ENCODE measurements around the gene TWIST2. TPM values are rescaled to one million over a fixed set of nuclear protein-coding genes. Genes with fewer than 3 reads are reported as not detected.
A peak's percentile ranks its signal among the peaks of the same experiment; 100 is the strongest.

TWIST2 gene
- total RNA-seq, 1 donor from 2014 or later: 6.8 TPM

DNA sequence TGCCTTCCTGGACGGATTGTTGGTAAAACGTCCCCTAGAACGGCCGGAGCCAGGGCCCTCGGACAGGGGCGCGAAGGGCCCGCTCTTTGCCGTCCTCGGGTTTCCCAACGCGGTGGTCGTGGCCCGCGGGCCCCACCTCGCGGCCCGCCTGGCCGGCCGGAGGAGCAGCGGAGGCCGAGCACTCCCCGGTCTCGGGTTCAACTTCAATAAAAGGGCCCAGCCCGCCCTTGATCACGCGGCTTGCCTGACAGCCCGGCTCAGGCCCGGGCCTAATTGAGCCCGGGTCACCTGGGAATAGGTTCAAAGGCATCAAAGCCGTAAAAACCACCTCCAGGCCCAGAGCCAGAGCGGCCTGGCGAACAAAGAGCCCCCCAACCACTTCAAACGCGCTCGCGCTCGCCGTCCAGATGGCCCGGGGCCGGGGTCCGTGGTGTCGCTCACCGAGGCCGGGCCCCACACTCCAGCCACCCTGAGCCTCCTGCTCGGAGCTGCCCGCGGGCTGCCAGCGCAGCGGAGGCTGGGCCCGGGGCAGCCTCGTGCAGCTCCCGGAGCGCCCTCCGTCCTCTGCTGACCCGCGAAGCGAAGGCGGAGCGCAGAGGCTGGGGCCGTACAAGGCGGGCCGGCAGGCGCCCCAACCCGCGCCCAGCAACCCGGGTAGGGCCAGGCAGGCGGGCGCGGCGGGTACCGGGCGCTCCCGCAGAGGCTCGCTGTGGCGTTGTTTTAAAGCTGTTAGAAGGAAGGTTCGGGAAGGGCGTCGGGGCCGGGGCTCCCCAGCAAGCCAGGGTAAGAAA lies 1.1 kb upstream of the TWIST2 start:
- Histone ChIP-seq H3K36me3 (ENCODE audit: control insufficient read depth in 3 of 3, insufficient read depth in 3 of 3, low read length in 3 of 3) (no peaks in the 10 kb centered on the region), H3K27ac (ENCODE audit: low read depth, low read length) (no peak overlapping the region), H3K27me3 (ENCODE audit: control insufficient read depth in 3 of 3, insufficient read depth in 3 of 3, low read length in 3 of 3) (peaks cover 57 to 74% (median 69%) of the 10 kb centered on the region in 3 donors), H3K4me1 (ENCODE audit: control insufficient read depth in 3 of 3, insufficient read depth in 3 of 3, low read length in 3 of 3) (peaks cover 6 to 20% (median 7%) of the 10 kb centered on the region in 3 donors), H3K9ac (ENCODE audit: low read depth in 1 of 3, low read length in 3 of 3) (peak overlapping the region in 2 of 3 donors; percentile 50 to 66), H3K9me3 (ENCODE audit: control insufficient read depth in 3 of 3, low read length in 3 of 3) (no peaks in the 10 kb centered on the region), H3K4me3 (ENCODE audit: low read length in 3 of 3) (peak overlapping the region; percentile 48 to 70 (median 54))

DNA sequence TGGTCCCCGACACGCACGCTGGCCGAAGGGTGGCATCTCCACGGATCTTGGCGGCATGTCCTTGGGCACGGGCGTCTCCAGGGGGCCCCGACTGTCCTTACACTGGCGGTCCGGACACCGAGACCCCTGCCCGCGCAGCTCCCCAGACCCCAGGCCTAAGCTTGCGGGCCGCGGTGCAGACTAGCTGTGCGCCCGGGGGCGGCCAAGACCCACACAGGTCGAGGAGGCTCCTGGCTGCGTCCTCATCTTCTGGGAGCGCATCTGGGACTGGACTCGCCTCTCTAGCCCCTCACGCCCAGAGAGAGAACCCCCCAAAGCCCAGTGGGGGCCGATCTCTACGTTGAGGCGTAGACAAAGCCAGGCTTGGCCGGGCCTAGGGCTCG lies 475 bp upstream of the TWIST2 start:
- no peak overlapping the region for H3K27ac ChIP-seq (ENCODE audit: low read depth, low read length)
- peak overlapping the region in 2 of 3 donors; percentile 50 to 66 for H3K9ac ChIP-seq (ENCODE audit: low read depth in 1 of 3, low read length in 3 of 3)

DNA sequence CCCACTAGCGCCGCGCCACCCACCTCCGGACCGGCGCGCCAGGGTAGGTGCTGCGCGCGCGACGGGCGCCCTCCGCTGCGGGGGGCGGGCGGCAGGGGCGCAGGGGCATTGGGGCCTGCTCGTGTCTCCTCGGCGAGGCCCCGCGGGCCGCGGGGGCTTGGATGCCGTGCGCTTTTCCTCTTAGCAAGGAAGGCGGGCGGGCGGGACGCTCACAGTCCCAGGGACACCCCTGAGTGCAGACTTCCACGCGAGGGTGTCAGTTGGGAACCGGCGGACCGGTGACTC lies 748 bp downstream of the TWIST2 start:
- Histone ChIP-seq H3K4me3 (ENCODE audit: low read length in 3 of 3) (peak overlapping the region; percentile 40 to 70 (median 69)), H3K36me3 (ENCODE audit: control insufficient read depth in 3 of 3, insufficient read depth in 3 of 3, low read length in 3 of 3) (no peaks in the 10 kb centered on the region), H3K27me3 (ENCODE audit: control insufficient read depth in 3 of 3, insufficient read depth in 3 of 3, low read length in 3 of 3) (peaks cover 49 to 79% (median 61%) of the 10 kb centered on the region in 3 donors), H3K9ac (ENCODE audit: low read depth in 1 of 3, low read length in 3 of 3) (no peak overlapping the region), H3K9me3 (ENCODE audit: control insufficient read depth in 3 of 3, low read length in 3 of 3) (no peaks in the 10 kb centered on the region), H3K4me1 (ENCODE audit: control insufficient read depth in 3 of 3, insufficient read depth in 3 of 3, low read length in 3 of 3) (peaks cover 6 to 20% (median 7%) of the 10 kb centered on the region in 3 donors), H3K27ac (ENCODE audit: low read depth, low read length) (no peak overlapping the region)

More for the DNA sequence above, 475 bp upstream of the TWIST2 start:
- Histone ChIP-seq H3K27me3 (ENCODE audit: control insufficient read depth in 3 of 3, insufficient read depth in 3 of 3, low read length in 3 of 3) (peaks cover 53 to 77% (median 66%) of the 10 kb centered on the region in 3 donors), H3K4me1 (ENCODE audit: control insufficient read depth in 3 of 3, insufficient read depth in 3 of 3, low read length in 3 of 3) (peaks cover 6 to 20% (median 7%) of the 10 kb centered on the region in 3 donors), H3K9me3 (ENCODE audit: control insufficient read depth in 3 of 3, low read length in 3 of 3) (no peaks in the 10 kb centered on the region), H3K36me3 (ENCODE audit: control insufficient read depth in 3 of 3, insufficient read depth in 3 of 3, low read length in 3 of 3) (no peaks in the 10 kb centered on the region), H3K4me3 (ENCODE audit: low read length in 3 of 3) (peak overlapping the region; percentile 48 to 70 (median 54))

- H3K9ac ChIP-seq (ENCODE audit: low read depth in 1 of 3, low read length in 3 of 3): peak overlapping the region in 2 of 3 donors; percentile 38 to 50
- H3K27me3 ChIP-seq (ENCODE audit: control insufficient read depth in 3 of 3, insufficient read depth in 3 of 3, low read length in 3 of 3): peaks cover 51 to 75% (median 57%) of the 10 kb centered on the region in 3 donors
- no peaks in the 10 kb centered on the region for H3K36me3 ChIP-seq (ENCODE audit: control insufficient read depth in 3 of 3, insufficient read depth in 3 of 3, low read length in 3 of 3)
- no peaks in the 10 kb centered on the region for H3K9me3 ChIP-seq (ENCODE audit: control insufficient read depth in 3 of 3, low read length in 3 of 3)
- peaks cover 6 to 20% (median 7%) of the 10 kb centered on the region in 3 donors for H3K4me1 ChIP-seq (ENCODE audit: control insufficient read depth in 3 of 3, insufficient read depth in 3 of 3, low read length in 3 of 3)
- peak overlapping the region in 2 of 3 donors; percentile 35 to 69 for H3K4me3 ChIP-seq (ENCODE audit: low read length in 3 of 3)
- H3K27ac ChIP-seq (ENCODE audit: low read depth, low read length): no peak overlapping the region
These were observed 1.3 kb downstream of the TWIST2 start for GRCh38 chr2:238848976-238849853.

DNA sequence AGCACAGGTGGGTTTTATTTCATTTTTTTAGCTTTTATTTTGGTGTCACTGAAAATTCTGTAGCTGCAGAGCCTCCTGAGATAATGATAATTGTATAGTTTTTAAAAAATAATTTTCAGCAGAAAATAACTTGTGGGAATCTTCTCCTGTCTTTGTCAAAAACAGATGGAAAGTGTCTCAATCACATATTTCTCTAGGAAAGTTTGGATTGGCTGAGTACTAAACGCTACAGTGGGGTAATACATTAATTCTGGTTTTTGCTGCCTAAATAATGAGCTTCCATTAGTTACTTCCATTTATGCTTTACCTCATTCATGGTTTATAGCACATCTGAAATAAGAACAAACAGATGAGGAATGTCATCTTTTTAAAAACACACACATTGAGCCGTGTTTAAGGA lies 2.2 kb downstream of the TWIST2 start:
- Histone ChIP-seq H3K27me3 (ENCODE audit: control insufficient read depth in 3 of 3, insufficient read depth in 3 of 3, low read length in 3 of 3) (peaks cover 55 to 69% (median 64%) of the 10 kb centered on the region in 3 donors), H3K9ac (ENCODE audit: low read depth in 1 of 3, low read length in 3 of 3) (no peak overlapping the region), H3K9me3 (ENCODE audit: control insufficient read depth in 3 of 3, low read length in 3 of 3) (no peaks in the 10 kb centered on the region), H3K27ac (ENCODE audit: low read depth, low read length) (no peak overlapping the region), H3K4me1 (ENCODE audit: control insufficient read depth in 3 of 3, insufficient read depth in 3 of 3, low read length in 3 of 3) (peaks cover 6 to 20% (median 7%) of the 10 kb centered on the region in 3 donors), H3K4me3 (ENCODE audit: low read length in 3 of 3) (no peak overlapping the region), H3K36me3 (ENCODE audit: control insufficient read depth in 3 of 3, insufficient read depth in 3 of 3, low read length in 3 of 3) (no peaks in the 10 kb centered on the region)

DNA sequence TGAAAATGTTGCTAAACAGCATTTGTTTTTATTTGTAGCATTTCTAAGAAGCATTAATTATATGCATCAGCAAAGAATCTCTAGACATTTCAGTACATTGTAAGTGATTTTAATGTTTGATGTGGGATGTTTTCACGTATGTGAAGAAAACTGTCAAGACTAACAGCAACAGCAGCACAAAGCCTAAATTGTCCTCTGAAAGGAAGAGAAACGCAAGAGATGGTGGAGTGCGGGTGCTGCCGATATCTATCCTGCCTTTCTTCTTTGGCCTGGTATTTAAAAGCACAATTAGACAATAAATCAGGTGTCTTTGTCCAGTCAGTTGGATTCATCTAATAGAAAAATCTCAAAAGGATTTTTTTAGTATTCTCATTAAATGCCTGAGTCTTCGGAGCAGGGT lies 3.1 kb downstream of the TWIST2 start:
- H3K4me1 ChIP-seq (ENCODE audit: control insufficient read depth in 3 of 3, insufficient read depth in 3 of 3, low read length in 3 of 3): peaks cover 5 to 20% (median 6%) of the 10 kb centered on the region in 3 donors
- H3K27ac ChIP-seq (ENCODE audit: low read depth, low read length): no peak overlapping the region
- no peaks in the 10 kb centered on the region for H3K36me3 ChIP-seq (ENCODE audit: control insufficient read depth in 3 of 3, insufficient read depth in 3 of 3, low read length in 3 of 3)
- no peak overlapping the region for H3K9ac ChIP-seq (ENCODE audit: low read depth in 1 of 3, low read length in 3 of 3)
- peaks cover 48 to 64% (median 60%) of the 10 kb centered on the region in 3 donors for H3K27me3 ChIP-seq (ENCODE audit: control insufficient read depth in 3 of 3, insufficient read depth in 3 of 3, low read length in 3 of 3)
- no peak overlapping the region for H3K4me3 ChIP-seq (ENCODE audit: low read length in 3 of 3)
- H3K9me3 ChIP-seq (ENCODE audit: control insufficient read depth in 3 of 3, low read length in 3 of 3): no peaks in the 10 kb centered on the region

GRCh38 chr2:238851761-238852160 lies 3.9 kb downstream of the TWIST2 start:
- Histone ChIP-seq H3K4me1 (ENCODE audit: control insufficient read depth in 3 of 3, insufficient read depth in 3 of 3, low read length in 3 of 3) (peaks cover 4 to 20% (median 6%) of the 10 kb centered on the region in 3 donors), H3K36me3 (ENCODE audit: control insufficient read depth in 3 of 3, insufficient read depth in 3 of 3, low read length in 3 of 3) (no peaks in the 10 kb centered on the region), H3K4me3 (ENCODE audit: low read length in 3 of 3) (no peak overlapping the region), H3K27ac (ENCODE audit: low read depth, low read length) (no peak overlapping the region), H3K27me3 (ENCODE audit: control insufficient read depth in 3 of 3, insufficient read depth in 3 of 3, low read length in 3 of 3) (peaks cover 41 to 57% (median 52%) of the 10 kb centered on the region in 3 donors), H3K9me3 (ENCODE audit: control insufficient read depth in 3 of 3, low read length in 3 of 3) (no peaks in the 10 kb centered on the region), H3K9ac (ENCODE audit: low read depth in 1 of 3, low read length in 3 of 3) (no peak overlapping the region)

DNA sequence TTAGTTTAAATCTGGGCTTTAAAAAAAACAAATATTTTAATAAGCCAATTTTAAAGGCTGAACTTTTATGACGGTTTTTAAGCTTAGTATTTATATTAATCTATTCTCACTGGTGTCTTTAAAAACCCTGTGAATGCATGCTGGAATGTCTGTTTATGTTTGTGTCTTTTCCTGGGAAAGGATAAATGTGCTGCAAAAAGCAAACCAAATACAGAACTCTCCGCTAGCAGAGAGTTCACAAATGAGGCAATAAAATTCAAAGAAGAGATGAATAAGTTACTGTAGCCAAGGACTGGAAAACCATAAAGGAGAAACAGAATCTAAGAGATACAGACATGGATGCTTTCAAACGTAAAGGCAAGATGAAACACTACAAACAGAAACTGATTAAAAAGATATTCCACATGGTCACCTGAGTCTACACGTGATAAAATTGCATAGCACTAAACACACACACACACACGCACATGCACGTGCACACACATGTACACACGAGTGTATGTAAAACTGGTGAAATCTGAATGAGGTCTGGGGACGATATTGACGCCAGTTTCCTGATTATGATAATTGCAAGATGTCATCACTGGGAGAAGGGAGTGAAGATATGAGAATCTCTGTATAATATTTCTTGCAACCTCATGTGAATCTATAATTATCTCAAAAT lies 4.5 kb downstream of the TWIST2 start:
- Histone ChIP-seq H3K9ac (ENCODE audit: low read depth in 1 of 3, low read length in 3 of 3) (no peak overlapping the region), H3K36me3 (ENCODE audit: control insufficient read depth in 3 of 3, insufficient read depth in 3 of 3, low read length in 3 of 3) (no peaks in the 10 kb centered on the region), H3K4me3 (ENCODE audit: low read length in 3 of 3) (no peak overlapping the region), H3K9me3 (ENCODE audit: control insufficient read depth in 3 of 3, low read length in 3 of 3) (no peaks in the 10 kb centered on the region), H3K27ac (ENCODE audit: low read depth, low read length) (no peak overlapping the region), H3K4me1 (ENCODE audit: control insufficient read depth in 3 of 3, insufficient read depth in 3 of 3, low read length in 3 of 3) (peaks cover 4 to 14% (median 6%) of the 10 kb centered on the region in 3 donors), H3K27me3 (ENCODE audit: control insufficient read depth in 3 of 3, insufficient read depth in 3 of 3, low read length in 3 of 3) (peaks cover 38 to 52% (median 49%) of the 10 kb centered on the region in 3 donors)

DNA sequence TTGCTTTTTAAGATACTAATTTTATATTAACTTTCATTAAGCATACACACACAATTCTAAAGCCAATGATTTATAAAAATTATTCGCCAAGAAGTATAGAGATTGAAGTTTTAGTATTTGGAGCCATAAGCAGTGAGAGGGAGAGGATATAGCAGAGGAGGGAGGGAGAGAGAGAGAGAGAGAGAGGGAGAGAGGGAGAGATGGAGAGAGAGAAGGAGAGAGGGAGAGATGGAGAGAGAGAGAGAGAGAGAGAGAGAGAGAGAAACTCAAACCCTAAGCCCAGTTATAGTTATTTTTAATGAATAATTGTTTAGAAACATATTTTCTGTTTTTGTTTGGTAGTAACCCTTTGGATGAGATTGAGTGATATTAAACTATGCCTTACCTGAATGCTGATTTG lies 5.3 kb downstream of the TWIST2 start:
- no peak overlapping the region for H3K27ac ChIP-seq (ENCODE audit: low read depth, low read length)
- no peak overlapping the region for H3K9ac ChIP-seq (ENCODE audit: low read depth in 1 of 3, low read length in 3 of 3)
- peaks cover 2 to 10% (median 3%) of the 10 kb centered on the region in 3 donors for H3K4me1 ChIP-seq (ENCODE audit: control insufficient read depth in 3 of 3, insufficient read depth in 3 of 3, low read length in 3 of 3)
- H3K4me3 ChIP-seq (ENCODE audit: low read length in 3 of 3): no peak overlapping the region
- H3K36me3 ChIP-seq (ENCODE audit: control insufficient read depth in 3 of 3, insufficient read depth in 3 of 3, low read length in 3 of 3): no peaks in the 10 kb centered on the region
- H3K27me3 ChIP-seq (ENCODE audit: control insufficient read depth in 3 of 3, insufficient read depth in 3 of 3, low read length in 3 of 3): peaks cover 30 to 45% (median 41%) of the 10 kb centered on the region in 3 donors
- no peaks in the 10 kb centered on the region for H3K9me3 ChIP-seq (ENCODE audit: control insufficient read depth in 3 of 3, low read length in 3 of 3)
